CD4-positive, alpha-beta T cell treated with Interferon gamma for 1 hour (primary cell): ENCODE measurements around the gene SYT7.

ENCODE experiments used
- DNase-seq: peaks from one replicate; pipeline ENCODE4 v3.0.0-alpha.2; 2020

SYT7 gene

GRCh38 chr11:61534933-61535839 lies 45.7 kb downstream of the SYT7 start:
- DNase-seq: no peak

GRCh38 chr11:61534025-61534932 lies 46.6 kb downstream of the SYT7 start:
- no peak for DNase-seq

GRCh38 chr11:61533401-61533800 lies 47.5 kb downstream of the SYT7 start:
- no peak for DNase-seq

- DNase-seq: no peak
Measured at GRCh38 chr11:61533039-61533375, 47.9 kb downstream of the SYT7 start.

GRCh38 chr11:61532134-61533038 lies 48.5 kb downstream of the SYT7 start:
- DNase-seq: no peak

- no peak for DNase-seq
Measured at GRCh38 chr11:61531044-61531443, 49.8 kb downstream of the SYT7 start.

- no peak for DNase-seq
Measured at GRCh38 chr11:61529537-61530225, 51.2 kb downstream of the SYT7 start.

- no peak for DNase-seq
Measured at GRCh38 chr11:61528114-61528513, 52.8 kb downstream of the SYT7 start.

GRCh38 chr11:61526956-61527731 lies 53.7 kb downstream of the SYT7 start:
- DNase-seq: no peak

- DNase-seq: no peak
Measured at GRCh38 chr11:61526229-61526628, 54.6 kb downstream of the SYT7 start.

GRCh38 chr11:61524963-61525587 lies 55.8 kb downstream of the SYT7 start:
- no peak for DNase-seq

GRCh38 chr11:61524446-61524845 lies 56.4 kb downstream of the SYT7 start:
- DNase-seq: no peak

GRCh38 chr11:61522881-61523280 lies 58.0 kb downstream of the SYT7 start:
- DNase-seq: no peak

GRCh38 chr11:61518032-61518795 lies 62.7 kb downstream of the SYT7 start:
- DNase-seq: no peak

- DNase-seq: peak; percentile 25
Measured at GRCh38 chr11:61516675-61517572, 64.0 kb downstream of the SYT7 start.

- no peak for DNase-seq
Measured at GRCh38 chr11:61516191-61516590, 64.7 kb downstream of the SYT7 start.

- DNase-seq: no peak
Measured at GRCh38 chr11:61515686-61516085, 65.2 kb downstream of the SYT7 start.

GRCh38 chr11:61514050-61514917 lies 66.6 kb downstream of the SYT7 start:
- no peak for DNase-seq
